Superior temporal gyrus (tissue), 1 donor: ENCODE results near the gene PREX1.

Source experiments
- DNase-seq: peaks from one replicate; pipeline ENCODE4 v3.0.0-alpha.2; 2016; ENCODE audit errors: extremely low spot score

PREX1 gene

GRCh38 chr20:48719598-48720255, 108.1 kb downstream of the PREX1 start:
- DNase-seq = no peak

GRCh38 chr20:48718786-48719578, 108.8 kb downstream of the PREX1 start:
- no peak for DNase-seq

GRCh38 chr20:48717680-48718223, 110.0 kb downstream of the PREX1 start:
- DNase-seq = no peak

GRCh38 chr20:48717095-48717672, 110.6 kb downstream of the PREX1 start:
- DNase-seq = peak; percentile 78

GRCh38 chr20:48716541-48716940, 111.3 kb downstream of the PREX1 start:
- DNase-seq = no peak

- no peak for DNase-seq
These were observed 111.7 kb downstream of the PREX1 start for GRCh38 chr20:48716086-48716485.

- no peak for DNase-seq
These were observed 113.0 kb downstream of the PREX1 start for GRCh38 chr20:48714764-48715163.

GRCh38 chr20:48711696-48712464, 115.9 kb downstream of the PREX1 start:
- DNase-seq = no peak

GRCh38 chr20:48711044-48711428, 116.8 kb downstream of the PREX1 start:
- no peak for DNase-seq

- DNase-seq = no peak
These were observed 117.3 kb downstream of the PREX1 start for GRCh38 chr20:48710341-48711043.

- peak; percentile 63 for DNase-seq
These were observed 118.1 kb downstream of the PREX1 start for GRCh38 chr20:48709744-48710143.

GRCh38 chr20:48709058-48709691, 118.6 kb downstream of the PREX1 start:
- no peak for DNase-seq

GRCh38 chr20:48708630-48709029, 119.2 kb downstream of the PREX1 start:
- no peak for DNase-seq

- DNase-seq = no peak
These were observed 119.7 kb downstream of the PREX1 start for GRCh38 chr20:48708116-48708515.

- no peak for DNase-seq
These were observed 121.0 kb downstream of the PREX1 start for GRCh38 chr20:48706710-48707365.

- DNase-seq = no peak
These were observed 121.6 kb downstream of the PREX1 start for GRCh38 chr20:48706116-48706656.

GRCh38 chr20:48705240-48706115, 122.3 kb downstream of the PREX1 start:
- DNase-seq = no peak

GRCh38 chr20:48704761-48705160, 123.0 kb downstream of the PREX1 start:
- DNase-seq = no peak
